GM11168 (cell line): Measurements from ENCODE around the gene TMC5.

ENCODE experiments used
- in situ Hi-C: fragments of 300-500 bp; cut with MboI; formaldehyde crosslinking; loops from one replicate; pipeline ENCODE4 v1.12.0; 2022; ENCODE audit warnings: low sequenced_read_pairs; ENCODE audit not compliant: unreplicated experiment

TMC5 gene

DNA sequence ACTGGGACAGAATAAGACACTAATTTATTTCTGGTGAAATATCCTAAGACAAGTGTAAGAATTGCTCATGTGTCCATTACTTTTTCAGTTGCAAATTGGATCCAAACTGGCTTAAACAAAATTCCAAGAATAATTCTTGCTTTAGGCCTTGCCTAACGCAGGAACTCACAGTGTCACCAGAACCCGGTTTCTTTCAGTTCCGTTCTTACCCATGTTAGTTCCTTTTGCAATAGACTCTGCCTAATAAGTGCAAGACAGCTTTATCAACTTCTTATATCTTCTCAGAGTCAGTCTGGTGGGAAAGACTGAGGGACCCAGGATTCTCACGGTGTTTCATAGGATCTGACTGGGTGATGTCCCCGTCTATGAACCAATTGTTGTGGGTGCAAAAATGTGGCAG lies 79.5 kb downstream of the TMC5 start:
- in situ Hi-C loops: loop anchor here (10.0 kb wide), 1 partner anchor 102 kb away; no protein-coding TSS in a partner anchor

DNA sequence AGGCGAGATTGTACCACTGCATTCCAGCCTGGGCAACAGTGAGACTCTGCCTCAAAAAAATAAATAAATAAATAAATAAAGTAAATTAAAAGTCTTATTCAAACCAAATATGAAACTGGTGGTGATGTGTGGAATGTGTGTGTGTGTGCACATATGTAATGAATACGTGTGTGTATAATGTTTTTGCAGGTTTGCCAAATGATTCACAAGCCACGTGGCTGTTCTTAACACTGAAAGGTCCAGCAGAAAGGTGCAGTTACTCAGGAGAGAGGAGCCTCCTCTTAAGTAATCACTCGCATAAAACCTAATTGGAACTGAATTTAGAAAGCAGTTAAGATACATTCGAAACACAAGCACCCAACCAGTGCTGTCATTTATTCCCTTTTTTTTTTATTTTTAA lies 81.3 kb downstream of the TMC5 start:
- in situ Hi-C loops: loop anchor here (10.0 kb wide), 1 partner anchor 104 kb away; no protein-coding TSS in a partner anchor

DNA sequence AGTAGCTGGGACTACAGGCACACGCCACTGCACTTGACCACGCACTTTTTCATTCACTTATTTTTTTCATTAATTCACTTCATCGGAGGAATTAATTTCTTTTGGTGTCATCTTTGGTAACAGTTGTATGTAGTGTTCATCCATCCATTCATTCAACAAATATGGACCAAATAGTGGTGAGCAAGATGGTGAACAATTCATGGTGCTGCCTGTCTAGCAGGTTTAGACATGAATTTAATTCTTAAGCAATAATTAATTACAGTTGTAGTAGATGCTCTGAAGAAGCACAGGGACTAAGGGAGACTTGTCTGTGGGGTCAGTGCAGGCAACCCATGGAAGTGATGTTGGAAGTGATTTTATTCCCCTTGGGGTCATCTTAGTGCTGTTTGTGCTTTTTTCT lies 81.8 kb downstream of the TMC5 start:
- in situ Hi-C loops: loop anchor here (10.0 kb wide), 1 partner anchor 105 kb away; no protein-coding TSS in a partner anchor

DNA sequence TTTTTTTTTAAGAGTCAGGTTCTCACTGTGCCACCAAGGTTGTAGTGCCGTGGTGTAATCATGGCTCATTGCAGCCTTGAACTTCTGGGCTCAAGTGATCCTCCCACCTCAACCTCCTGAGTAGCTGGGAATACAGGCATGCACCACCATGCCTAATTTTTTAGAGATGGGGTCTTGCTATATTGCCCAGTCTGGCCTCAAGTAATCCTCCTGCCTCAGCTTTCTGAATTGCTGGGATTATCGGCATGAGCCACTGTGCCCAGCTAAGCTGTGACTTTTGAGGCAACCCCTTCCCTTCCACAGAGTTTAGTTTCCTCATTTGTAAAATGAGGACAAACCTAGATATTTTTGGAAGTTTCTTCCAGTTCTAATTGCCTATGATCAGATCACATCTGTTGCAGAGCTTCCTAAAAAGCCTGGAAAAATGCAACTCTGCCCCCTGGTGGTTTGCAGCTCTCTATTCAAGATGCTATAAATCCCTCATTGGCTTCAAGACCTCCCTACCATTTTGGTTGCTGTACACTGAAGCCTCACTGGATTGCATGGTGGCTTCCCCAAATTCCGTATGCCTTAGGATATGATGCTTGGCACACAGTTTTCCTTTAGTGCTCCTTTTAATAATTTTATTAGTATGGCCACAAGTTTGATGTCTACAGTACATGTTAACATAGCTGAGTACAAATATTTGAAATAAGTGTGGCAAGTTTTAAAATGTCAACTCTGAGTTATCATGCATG lies 84.9 kb downstream of the TMC5 start:
- in situ Hi-C loops: loop anchor here (25.0 kb wide), 1 partner anchor 415 kb away; no protein-coding TSS in a partner anchor

DNA sequence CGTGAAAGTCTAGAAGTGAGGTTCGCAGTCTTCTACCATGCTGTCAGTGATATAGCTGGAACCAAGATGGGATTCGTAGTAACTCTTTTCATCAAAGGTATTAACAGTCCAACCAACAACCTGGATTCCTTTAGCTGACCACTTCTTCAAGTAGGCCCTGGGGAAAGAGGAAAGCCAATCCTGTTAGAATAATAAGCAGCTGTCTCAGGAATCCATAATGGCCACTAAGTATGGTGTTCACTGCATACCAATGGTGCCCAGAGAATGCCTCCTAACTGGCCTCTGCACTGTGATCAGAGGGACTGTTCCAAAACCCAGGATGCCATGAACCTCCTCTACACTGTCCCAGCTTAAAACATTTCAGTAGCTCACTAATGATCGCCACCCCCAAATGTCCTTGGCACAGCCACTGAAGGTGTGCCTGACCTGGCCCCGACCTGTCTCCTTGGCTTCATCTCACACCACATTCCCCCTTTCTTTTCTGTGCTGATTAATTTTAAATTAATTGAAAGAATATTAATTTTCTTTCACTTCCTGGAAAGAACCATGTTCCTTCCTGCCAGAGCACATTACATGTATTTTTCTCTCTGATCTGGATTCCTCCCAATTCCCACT lies 85.9 kb downstream of the TMC5 start:
- in situ Hi-C loops: loop anchor here (25.0 kb wide), 1 partner anchor 416 kb away; no protein-coding TSS in a partner anchor

DNA sequence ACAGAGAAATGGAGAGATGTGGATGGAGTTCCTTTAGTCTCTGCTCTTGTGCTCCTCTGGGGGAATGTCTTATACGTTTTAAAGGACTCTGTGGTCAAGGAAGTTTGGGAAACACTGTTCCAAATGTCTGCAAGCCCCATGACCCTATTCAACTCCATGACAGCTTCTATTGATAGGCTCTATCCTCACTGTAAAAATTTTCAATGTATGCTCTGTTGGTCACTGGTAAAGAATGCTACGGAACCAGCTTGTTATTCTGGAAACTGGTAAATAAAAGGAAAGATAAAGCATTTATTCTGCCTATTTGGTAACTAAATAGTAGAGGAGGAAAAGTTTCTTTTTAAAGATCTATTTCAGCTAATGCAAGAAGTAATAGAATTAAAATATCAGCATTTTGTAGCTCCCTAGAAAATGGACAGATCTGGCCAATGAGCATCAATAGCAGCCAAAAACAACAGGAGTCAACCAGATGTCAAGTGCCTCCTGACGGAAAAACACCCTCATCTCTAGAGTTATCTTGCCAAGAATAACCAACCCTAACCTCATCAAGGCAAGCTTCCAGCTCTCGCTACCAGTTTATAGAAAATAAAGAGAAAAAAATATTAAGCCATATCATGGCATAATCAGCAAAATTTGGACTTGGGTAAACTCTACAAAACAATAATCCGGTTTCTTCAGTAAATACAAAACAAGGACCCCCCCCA lies 88.1 kb downstream of the TMC5 start:
- in situ Hi-C loops: loop anchor here (25.0 kb wide), 1 partner anchor 418 kb away; no protein-coding TSS in a partner anchor

DNA sequence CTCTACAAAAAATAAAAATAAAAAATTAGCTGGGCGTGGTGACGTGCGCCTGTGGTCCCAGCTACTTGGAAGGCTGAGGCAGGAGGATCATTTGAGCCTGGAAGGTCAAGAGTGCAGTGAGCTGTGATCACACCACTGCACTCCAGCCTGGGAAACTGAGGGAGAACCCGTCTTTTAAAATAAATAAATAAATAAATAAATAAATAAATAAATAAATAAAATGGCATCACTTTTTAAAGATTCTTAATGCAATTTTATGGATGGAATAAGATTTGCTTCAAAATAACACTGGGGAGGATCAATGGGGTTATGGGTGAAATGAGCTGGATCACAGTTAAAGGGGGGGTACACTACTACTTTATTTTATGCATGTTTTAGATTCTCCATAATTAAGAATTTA lies 89.3 kb downstream of the TMC5 start:
- in situ Hi-C loops: loop anchor here (25.0 kb wide), 1 partner anchor 420 kb away; no protein-coding TSS in a partner anchor

DNA sequence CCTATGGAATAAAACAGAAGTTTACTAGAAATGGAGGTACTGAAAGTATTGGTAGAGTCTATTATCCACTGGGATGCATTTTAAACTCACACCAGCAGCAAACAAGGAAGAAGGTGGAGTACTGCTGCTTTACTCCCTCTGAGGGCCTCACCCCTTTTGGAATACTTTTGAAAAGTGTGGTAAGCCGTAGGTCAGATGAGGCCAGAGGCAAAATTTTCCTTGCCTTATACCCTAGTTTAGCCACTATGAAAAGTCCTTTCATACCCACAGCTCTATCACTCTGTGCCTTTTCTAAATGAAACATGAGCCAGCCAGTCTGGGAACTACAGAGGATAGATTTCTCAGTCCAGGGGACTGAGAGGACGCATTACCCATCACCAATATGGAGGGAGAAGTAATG lies 90.2 kb downstream of the TMC5 start:
- in situ Hi-C loops: loop anchor here (25.0 kb wide), 1 partner anchor 421 kb away; no protein-coding TSS in a partner anchor

DNA sequence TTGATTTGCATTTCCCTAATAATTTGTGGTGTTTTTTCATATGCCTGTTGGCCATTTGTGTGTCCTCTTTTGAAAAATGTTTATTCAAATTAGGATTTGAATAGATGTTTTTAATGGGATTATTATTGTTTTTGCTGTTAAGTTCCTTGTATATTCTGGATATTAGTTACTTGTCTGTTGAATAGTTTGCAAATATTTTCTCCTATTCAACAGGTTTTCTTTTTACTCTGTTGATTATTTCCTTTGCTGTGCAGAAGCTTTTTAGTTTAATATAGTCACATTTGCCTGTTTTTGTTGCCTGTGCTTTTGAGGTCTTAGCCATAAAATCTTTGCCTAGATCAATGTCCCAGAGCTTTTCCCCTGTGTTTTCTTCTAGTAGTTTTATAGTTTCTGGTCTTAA lies 94.6 kb downstream of the TMC5 start:
- in situ Hi-C loops: loop anchor here (25.0 kb wide), 1 partner anchor 425 kb away; no protein-coding TSS in a partner anchor

DNA sequence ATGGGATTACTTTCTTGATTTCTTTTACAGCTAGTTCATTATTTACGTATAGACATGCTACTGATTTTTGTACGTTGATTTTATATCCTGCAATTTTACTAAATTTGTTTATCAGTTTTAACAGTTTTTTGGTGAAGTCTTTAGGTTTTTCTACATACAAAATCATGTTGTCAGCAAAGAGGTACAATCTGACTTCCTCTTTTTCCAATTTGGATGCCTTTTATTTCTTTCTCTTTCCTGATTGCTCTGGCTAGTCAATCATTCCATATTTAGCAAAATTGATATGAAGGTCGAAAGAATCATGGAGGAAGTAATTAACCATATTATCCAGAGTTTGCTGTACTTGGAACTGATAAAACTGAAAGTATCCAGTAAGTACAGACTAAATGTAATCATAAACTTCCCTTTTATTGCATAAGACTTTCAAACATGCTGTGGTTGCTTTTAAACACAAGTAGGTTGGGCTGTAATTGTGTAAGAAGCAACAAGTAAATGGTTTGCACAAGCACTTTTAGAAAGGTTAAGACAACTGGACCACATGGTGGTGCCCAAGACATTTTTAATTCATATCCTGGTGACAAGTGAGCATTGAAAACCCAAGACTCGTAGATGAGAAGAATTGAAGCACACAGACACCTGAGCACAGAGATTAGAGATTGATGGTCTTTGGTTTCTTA lies 95.8 kb downstream of the TMC5 start:
- in situ Hi-C loops: loop anchor here (25.0 kb wide), 1 partner anchor 426 kb away; no protein-coding TSS in a partner anchor

DNA sequence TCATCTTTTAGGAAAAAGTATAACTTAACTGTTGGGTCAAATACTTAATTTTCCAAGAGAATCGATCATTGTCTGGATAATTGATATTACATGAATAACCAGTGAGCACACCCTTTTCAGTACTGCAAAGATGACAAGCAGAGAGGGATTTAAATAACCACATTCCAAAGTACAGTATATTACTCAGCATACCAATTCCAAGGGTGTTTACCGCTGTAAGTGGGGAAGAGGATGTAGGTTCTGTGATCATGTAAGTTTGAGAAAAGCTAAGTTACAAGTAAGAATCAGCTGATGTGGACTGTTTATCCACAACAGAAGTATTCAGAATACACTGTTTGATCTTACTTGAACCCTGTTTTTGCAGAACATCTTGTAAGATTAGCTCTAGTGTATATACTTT lies 98.1 kb downstream of the TMC5 start:
- in situ Hi-C loops: loop anchor here (25.0 kb wide), 1 partner anchor 428 kb away; no protein-coding TSS in a partner anchor

DNA sequence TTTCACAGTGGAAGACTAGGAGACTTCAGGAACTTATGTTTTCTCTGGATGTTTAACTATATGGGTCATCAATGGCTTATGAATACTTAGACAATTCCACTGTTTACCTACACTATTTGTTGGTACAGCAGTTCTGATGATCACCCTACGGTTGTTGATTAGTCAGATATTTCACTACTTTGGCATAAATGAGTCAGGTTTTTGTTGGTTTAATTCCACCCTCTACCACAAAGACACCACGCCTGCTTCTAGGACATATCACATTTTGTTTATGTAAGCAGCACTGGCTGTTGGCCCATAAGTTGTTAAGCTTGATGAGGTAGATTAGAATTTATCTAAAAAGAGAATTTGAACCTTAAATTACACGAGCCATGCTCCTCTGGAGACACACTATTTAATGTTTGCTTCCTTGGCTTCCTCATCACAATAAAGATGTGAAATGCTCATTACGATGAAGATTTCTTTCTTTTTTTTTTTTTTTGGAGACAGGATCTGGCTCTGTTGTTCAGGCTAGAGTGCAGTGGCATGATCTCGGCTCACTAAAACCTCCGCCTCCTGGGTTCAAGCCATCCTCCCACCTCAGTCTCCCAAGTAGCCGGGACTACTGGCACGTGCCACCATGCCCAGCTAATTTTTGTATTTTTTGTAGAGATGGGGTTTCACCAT lies 99.9 kb downstream of the TMC5 start:
- in situ Hi-C loops: loop anchor here (25.0 kb wide), 1 partner anchor 430 kb away; no protein-coding TSS in a partner anchor

DNA sequence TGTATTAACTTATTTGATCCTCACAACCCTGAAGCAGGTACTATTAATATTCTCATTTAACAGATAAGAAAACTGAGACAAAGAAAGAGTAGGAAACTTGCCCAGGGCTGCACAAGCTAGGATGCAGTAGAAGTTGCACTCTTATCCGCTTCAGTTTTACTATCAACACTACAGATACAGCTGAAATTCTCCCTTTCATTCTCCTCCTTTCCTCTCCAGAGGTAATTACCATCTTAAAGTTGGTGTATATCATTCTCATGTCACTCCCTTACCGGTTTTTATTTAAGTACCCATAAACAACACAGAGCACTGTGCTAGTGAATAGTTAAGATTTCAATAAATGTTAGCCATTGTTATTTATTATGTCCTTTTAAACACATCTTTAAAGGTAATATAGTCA lies 100.7 kb downstream of the TMC5 start:
- in situ Hi-C loops: loop anchor here (25.0 kb wide), 1 partner anchor 431 kb away; no protein-coding TSS in a partner anchor

DNA sequence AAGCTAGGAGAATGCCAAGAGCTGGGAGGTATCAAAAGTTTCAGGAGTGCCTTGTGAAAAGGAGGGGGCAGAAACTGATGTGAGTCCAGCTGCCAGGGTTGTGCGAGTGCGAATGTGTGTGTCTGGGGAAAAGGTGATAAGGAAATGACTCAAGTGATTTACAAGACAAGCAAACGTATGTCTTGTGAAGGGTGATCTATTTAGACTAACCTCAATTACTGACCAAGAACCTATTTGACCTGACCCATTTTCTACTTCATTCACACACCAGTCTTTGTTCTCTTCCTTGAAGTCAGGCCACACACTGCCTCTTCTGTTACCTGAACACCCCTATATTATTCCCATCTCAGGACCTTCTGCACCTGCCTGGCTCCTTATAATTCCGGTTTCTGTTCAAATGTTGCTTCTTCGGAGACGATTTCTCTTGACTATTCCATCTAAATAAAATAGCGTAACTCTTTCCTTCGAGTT lies 103.2 kb downstream of the TMC5 start:
- in situ Hi-C loops: loop anchor here (25.0 kb wide), 1 partner anchor 434 kb away; no protein-coding TSS in a partner anchor

DNA sequence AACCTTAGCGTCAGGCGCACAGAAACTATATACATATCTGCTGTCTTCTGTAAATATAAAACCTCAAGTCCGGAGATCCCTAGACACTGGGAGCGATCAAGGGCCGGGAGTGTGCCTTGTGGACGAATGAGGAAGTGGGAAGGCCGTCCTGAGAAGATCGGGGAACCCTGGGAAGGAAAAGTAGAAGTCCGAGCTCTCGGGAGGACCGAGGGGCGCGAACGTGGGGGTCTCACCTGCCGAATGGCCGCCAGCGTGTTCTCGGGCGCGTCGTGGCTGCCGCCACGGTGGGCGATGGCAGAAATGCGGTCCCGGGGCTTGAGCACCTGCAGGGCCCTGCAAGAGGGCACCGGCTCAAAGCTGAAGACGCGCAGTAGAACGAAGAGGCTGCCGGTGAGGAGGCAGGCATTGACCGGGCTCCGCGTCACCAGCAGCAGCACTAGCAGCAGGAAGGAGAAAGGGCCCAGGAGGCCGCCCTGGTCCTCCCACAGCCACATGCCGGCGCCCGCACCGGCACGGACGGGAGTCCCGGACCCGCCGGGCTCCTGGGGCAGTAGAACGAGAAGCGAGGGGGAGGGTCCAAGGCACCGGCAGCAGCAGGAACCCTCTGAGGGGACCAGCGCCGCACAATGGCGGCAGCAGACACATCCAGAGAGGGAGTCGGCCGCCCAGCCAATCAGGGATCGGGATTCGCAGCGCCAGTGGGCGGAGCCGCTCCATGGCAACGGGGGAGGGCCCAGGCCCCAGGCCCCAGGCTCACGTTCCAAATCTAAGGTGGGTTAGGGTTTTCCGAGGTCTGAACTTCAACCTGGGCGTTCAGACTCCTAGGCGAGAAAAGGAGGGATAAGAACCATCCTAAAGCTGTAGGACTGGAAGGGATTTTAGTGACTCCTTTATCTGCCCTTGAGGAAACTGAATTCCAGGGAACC lies 104.1 kb downstream of the TMC5 start, which contains the start of gene GDE1:
TSS of gene GDE1 (minus strand) at position 628 of the 926 bp plus-strand sequence. CDS start at position 494, 134 bp downstream.
- in situ Hi-C loops: loop anchor here (25.0 kb wide), 1 partner anchor 434 kb away; no protein-coding TSS in a partner anchor

DNA sequence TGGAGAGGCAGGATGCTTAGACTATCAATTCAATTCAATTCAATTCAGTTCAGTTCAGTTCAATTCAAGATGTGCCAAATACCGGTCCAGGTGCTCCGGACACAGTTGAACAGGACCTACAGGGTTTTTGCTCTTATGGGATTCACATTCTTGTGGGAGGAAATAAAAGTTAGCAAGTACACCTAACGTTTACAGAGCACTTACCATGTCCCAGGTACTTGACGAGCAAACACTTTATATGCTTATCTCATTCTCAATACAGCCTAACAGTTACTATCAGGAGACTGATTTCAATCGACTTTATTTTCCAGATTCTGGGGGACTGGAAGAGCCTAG lies 104.7 kb downstream of the TMC5 start:
- in situ Hi-C loops: loop anchor here (25.0 kb wide), 1 partner anchor 435 kb away; no protein-coding TSS in a partner anchor

DNA sequence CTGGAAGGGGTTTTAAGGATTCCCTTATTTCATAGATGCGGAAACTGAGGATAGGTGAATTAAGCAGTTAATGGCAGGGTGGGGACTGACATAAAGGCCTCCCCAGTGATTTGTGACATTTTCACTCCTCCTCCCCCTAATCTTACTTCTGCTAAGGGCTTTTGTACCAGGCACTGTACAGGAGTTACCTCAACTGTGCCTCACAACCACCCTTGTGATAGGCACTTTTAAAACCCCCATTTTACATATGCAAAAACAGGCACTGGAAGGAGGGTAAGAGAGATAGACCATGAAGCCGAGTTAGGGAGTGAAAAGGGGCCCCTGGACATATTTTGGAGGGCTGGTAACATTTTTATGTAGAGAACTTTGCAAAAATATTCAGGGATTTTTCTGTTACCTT lies 105.1 kb downstream of the TMC5 start:
- in situ Hi-C loops: loop anchor here (25.0 kb wide), 1 partner anchor 435 kb away; no protein-coding TSS in a partner anchor

DNA sequence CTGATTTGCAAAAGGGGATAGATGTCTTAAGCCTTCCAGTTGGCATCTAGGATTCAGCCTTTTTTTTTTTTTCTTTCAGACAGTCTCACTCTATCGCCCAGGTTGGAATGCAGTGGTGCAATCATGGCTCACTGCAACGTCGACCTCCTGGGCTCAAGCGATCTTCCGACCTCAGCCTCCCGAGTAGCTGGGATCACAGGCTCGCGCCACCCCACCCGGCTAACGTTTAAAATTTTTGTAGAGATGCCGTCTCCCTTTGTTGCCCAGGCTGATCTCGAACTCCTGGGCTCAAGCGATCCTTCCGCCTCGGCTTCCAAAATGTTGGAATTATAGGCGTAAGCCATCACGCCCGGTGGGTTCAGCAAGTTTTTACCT lies 105.5 kb downstream of the TMC5 start:
- in situ Hi-C loops: loop anchor here (25.0 kb wide), 1 partner anchor 436 kb away; no protein-coding TSS in a partner anchor
